Medulla oblongata (tissue), 1 donor: ENCODE data around the gene SPIN2A.
"Not testable (repeated sequence)": the region's sequence is repeated elsewhere in the genome, so short reads cannot be mapped to it uniquely, and the experiment has no call there.

ENCODE experiments used
- DNase-seq: peaks from one replicate; pipeline ENCODE4 v3.0.0-alpha.2; 2015; ENCODE audit errors: extremely low spot score

The SPIN2A gene

GRCh38 chrX:57102918-57103317 lies 34.3 kb downstream of the SPIN2A start:
- DNase-seq, result not testable (repeated sequence)
